GM12872 (cell line): ENCODE measurements around the gene VPS8.

Source experiments
- CTCF ChIP-seq: IDR thresholded peaks from 3 replicates; pipeline ENCODE4 v1.5.1; 2011; ENCODE audit warnings: low read depth, mild to moderate bottlenecking, low read length, moderate library complexity; ENCODE audit not compliant: insufficient read depth

The VPS8 gene

GRCh38 chr3:184815046-184815930, 3.3 kb downstream of the VPS8 start:
- TF ChIP-seq CTCF = no peak

DNA sequence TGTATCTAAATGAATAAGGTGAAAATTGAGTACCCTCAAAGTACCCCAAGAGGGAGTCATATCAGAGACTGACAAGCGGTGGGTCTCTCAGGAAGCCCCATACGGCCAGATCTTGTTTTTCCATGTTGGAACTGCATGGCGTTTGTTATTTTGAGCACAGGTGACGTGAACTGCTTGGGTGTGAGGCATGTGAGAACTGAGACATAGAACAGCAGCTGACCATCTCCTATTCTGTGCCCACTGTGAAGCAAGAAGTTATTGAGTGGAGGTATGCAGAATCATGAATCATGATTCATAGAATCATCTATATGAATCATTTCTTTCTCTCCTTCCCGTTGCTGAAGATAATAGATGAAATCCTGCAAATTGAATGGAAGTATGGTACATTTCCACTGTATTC, 4.6 kb downstream of the VPS8 start:
- no peak for TF ChIP-seq CTCF

DNA sequence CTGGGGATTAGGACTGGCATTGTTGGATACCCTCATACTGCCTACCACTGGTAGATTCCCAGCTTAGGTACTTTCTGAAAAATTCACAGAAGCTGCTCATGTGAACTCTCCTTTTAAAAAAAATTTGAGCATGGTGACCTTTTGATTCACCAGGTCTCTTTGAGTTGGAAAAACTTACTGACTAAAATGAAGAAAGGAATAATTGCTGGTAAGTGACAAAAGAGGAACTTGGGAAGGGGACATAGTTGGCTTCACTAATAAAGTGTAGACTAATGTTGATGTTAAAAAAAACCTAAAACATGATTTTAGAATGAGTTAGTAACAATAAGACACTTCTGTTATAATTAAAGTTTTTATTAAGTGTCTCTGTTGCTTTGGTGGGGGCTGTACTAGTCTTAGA, 8.6 kb downstream of the VPS8 start:
- no peak for TF ChIP-seq CTCF

DNA sequence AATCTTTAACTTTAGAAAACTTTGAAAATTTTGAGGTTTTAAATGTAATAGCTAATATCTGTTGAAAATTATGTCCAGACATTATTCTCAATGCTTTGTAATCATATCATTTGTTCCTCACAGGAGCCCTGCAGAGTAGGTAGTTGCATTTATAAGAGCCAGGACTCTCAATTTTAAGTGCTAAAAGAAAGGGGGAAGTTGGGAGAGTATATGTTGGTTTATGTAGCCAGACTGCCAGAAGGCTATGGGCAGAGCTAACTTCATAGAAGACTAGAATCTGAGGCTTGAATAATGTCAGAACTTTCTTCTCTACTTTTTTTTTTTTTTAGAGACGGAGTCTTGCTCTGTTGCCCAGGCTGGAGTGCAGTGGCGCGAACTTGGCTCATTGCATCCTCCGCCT, 9.1 kb downstream of the VPS8 start:
- no peak for TF ChIP-seq CTCF

DNA sequence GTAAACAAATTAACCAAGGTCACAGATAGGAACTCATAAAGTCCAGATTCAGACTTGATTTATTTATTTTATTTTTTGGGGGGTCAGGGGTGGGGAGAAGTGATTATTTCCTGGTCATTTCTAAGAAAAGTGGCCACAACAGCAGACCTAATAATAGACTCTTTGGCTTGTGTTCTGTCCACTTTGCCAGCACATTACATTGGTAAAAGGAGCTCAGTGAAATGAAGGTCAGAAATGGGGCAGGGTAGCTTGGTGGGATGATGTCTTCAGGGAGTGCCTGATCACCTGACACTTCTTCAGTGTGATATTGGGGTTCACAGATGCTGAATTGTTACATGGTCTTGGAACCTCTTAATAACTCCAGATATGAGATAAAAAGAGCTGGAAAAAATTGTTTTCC, 10.1 kb downstream of the VPS8 start:
- no peak for TF ChIP-seq CTCF

DNA sequence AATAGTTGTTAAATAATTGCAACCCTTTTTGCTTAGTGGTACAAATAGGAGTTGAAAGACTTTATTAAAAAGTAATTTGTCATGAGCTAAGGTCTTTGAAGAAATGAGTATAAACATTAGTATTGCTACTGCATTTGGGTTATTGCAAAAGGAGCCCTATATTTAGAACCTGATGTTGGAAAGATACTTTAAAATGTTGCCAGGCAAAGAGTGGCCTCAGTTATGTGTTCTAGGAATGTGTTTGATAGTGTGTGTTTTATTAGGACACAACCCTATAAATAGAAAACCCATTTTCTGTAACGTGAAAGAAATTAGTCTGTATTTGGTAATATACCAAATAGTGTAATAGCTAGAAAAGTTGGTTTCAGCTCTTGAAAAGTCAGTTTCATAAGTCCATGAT, 10.7 kb downstream of the VPS8 start:
- TF ChIP-seq CTCF = no peak

GRCh38 chr3:184823990-184824389, 12.0 kb downstream of the VPS8 start:
- no peak for TF ChIP-seq CTCF
